Measurements from ENCODE around the gene AUTS2. TPM values are rescaled to one million over a fixed set of nuclear protein-coding genes. Genes with fewer than 3 reads are reported as not detected.

The AUTS2 gene
- polyA plus RNA-seq, 3 donors = 0.08 to 0.35 TPM; not detected in 1

GRCh38 chr7:70569335-70569819 is 971.1 kb downstream of the AUTS2 start:
- no peak overlapping the region for H3K27ac ChIP-seq (ENCODE audit: low read depth in 1 of 2, low read length in 2 of 2)
- no peak overlapping the region for H3K4me3 Mint-ChIP-seq
- H3K27me3 Mint-ChIP-seq (ENCODE audit: low read depth in 3 of 3) = peaks cover 0 to 1% (median 0%) of the 10 kb centered on the region in 3 donors
- intact Hi-C loops (cut with micrococcal nuclease) = no loop called here
- no peak overlapping the region for H3K4me3 ChIP-seq (replicated peaks in 1 of 3; ENCODE audit: low read depth in 2 of 3, low read length in 3 of 3)
- 93% methylated on average over 3 of the region's 4 CpGs for WGBS (ENCODE audit: insufficient coverage)
- no peak overlapping the region for H2AFZ ChIP-seq (ENCODE audit: insufficient read depth, low read depth, low read length, poor library complexity, severe bottlenecking)
- no peaks in the 10 kb centered on the region for H3K27me3 ChIP-seq (ENCODE audit: control insufficient read depth in 2 of 2, insufficient read depth in 2 of 2, low read length in 2 of 2)
- no peak for TF ChIP-seq CTCF (IDR thresholded peaks at IDR 0.05)
- H3K9me3 ChIP-seq (replicated peaks in 1 of 2; ENCODE audit: control insufficient read depth in 1 of 2, insufficient read depth in 1 of 2, low read length in 2 of 2) = no peaks in the 10 kb centered on the region
- H3K4me2 ChIP-seq (replicated peaks; ENCODE audit: extremely low read depth, low read length, poor library complexity, severe bottlenecking) = no peak overlapping the region
- H4K20me1 ChIP-seq (ENCODE audit: insufficient read depth, low read length) = no peaks in the 10 kb centered on the region
- H3K4me1 Mint-ChIP-seq = no peaks in the 10 kb centered on the region
- peaks cover 0 to 3% (median 0%) of the 10 kb centered on the region in 7 donors for H3K9me3 Mint-ChIP-seq
- H3K4me1 ChIP-seq (ENCODE audit: control insufficient read depth in 1 of 2, insufficient read depth in 2 of 2, low read length in 2 of 2) = no peaks in the 10 kb centered on the region
- H3K9ac ChIP-seq (ENCODE audit: insufficient read depth, low read length, poor library complexity, severe bottlenecking) = no peak overlapping the region
- H3K79me2 ChIP-seq (ENCODE audit: insufficient read depth, low read length) = no peaks in the 10 kb centered on the region
- H3K27ac Mint-ChIP-seq = no peak overlapping the region
- DNase-seq = no peak
- no peaks in the 10 kb centered on the region for H3K36me3 ChIP-seq (replicated peaks in 1 of 2; ENCODE audit: control insufficient read depth in 1 of 2, insufficient read depth in 2 of 2, low read length in 2 of 2)
- H3K36me3 Mint-ChIP-seq = no peaks in the 10 kb centered on the region

- WGBS (ENCODE audit: insufficient coverage) = 100% methylated on average over 3 of the region's 4 CpGs
- Histone ChIP-seq H3K27me3 (ENCODE audit: control insufficient read depth in 2 of 2, insufficient read depth in 2 of 2, low read length in 2 of 2) (no peaks in the 10 kb centered on the region), H3K27ac (ENCODE audit: low read depth in 1 of 2, low read length in 2 of 2) (no peak overlapping the region), H3K4me1 (ENCODE audit: control insufficient read depth in 1 of 2, insufficient read depth in 2 of 2, low read length in 2 of 2) (no peaks in the 10 kb centered on the region), H3K4me3 (replicated peaks in 1 of 3; ENCODE audit: low read depth in 2 of 3, low read length in 3 of 3) (no peak overlapping the region), H3K9ac (ENCODE audit: insufficient read depth, low read length, poor library complexity, severe bottlenecking) (no peak overlapping the region), H4K20me1 (ENCODE audit: insufficient read depth, low read length) (no peaks in the 10 kb centered on the region), H3K36me3 (replicated peaks in 1 of 2; ENCODE audit: control insufficient read depth in 1 of 2, insufficient read depth in 2 of 2, low read length in 2 of 2) (no peaks in the 10 kb centered on the region), H3K79me2 (ENCODE audit: insufficient read depth, low read length) (no peaks in the 10 kb centered on the region), H3K4me2 (replicated peaks; ENCODE audit: extremely low read depth, low read length, poor library complexity, severe bottlenecking) (no peak overlapping the region), H2AFZ (ENCODE audit: insufficient read depth, low read depth, low read length, poor library complexity, severe bottlenecking) (no peak overlapping the region), H3K9me3 (replicated peaks in 1 of 2; ENCODE audit: control insufficient read depth in 1 of 2, insufficient read depth in 1 of 2, low read length in 2 of 2) (no peaks in the 10 kb centered on the region)
- Mint-ChIP-seq H3K4me3 (no peak overlapping the region), H3K27ac (no peak overlapping the region), H3K36me3 (no peaks in the 10 kb centered on the region), H3K4me1 (no peaks in the 10 kb centered on the region), H3K27me3 (ENCODE audit: low read depth in 3 of 3) (peaks cover 0 to 1% (median under 1%) of the 10 kb centered on the region in 3 donors), H3K9me3 (peaks cover 0 to 3% (median 0%) of the 10 kb centered on the region in 7 donors)
- TF ChIP-seq CTCF (IDR thresholded peaks at IDR 0.05) = no peak
- intact Hi-C loops (cut with micrococcal nuclease) = no loop called here
- DNase-seq = no peak
Measured at GRCh38 chr7:70570029-70570428, 971.8 kb downstream of the AUTS2 start.

Measured in CD14-positive monocyte (primary cell).